GM21390 (cell line): ENCODE measurements around the gene CRIP1.

Experiments used
- ATAC-seq: cut with Tn5 transposase; IDR thresholded peaks from one replicate; pipeline ENCODE4 v1.9.1; 2021; ENCODE audit not compliant: unreplicated experiment

The CRIP1 gene

DNA sequence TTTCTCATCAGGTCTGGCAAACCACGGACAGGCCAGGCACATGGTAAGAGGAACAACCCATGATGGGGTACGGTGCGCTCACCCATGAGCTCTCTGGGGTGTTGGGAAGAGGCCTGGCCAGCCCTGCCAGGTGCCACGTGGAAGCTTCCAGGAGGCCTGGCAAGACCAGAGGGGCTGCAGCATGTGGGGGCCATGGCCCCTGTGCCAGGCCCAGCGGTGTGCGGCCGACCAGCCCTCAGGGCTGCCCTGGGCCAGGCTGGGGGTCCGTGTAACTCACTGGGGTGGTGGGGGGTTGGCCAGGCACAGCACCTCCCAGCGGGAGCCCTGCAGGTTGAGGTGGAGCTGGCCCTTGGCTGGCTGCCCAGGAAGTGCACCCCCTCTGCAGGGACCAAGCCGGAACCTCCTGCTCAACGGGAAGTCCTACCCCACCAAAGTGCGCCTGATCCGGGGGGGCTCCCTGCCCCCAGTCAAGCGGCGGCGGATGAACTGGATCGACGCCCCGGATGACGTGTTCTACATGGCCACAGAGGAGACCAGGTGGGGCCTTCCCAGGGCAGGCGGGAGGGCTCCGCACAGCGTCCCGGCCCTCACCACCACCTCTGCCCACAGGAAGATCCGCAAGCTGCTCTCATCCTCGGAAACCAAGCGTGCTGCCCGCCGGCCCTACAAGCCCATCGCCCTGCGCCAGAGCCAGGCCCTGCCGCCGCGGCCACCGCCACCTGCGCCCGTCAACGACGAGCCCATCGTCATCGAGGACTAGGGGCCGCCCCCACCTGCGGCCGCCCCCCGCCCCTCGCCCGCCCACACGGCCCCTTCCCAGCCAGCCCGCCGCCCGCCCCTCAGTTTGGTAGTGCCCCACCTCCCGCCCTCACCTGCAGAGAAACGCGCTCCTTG is 17.0 kb upstream of the CRIP1 start:
- no peak for ATAC-seq

DNA sequence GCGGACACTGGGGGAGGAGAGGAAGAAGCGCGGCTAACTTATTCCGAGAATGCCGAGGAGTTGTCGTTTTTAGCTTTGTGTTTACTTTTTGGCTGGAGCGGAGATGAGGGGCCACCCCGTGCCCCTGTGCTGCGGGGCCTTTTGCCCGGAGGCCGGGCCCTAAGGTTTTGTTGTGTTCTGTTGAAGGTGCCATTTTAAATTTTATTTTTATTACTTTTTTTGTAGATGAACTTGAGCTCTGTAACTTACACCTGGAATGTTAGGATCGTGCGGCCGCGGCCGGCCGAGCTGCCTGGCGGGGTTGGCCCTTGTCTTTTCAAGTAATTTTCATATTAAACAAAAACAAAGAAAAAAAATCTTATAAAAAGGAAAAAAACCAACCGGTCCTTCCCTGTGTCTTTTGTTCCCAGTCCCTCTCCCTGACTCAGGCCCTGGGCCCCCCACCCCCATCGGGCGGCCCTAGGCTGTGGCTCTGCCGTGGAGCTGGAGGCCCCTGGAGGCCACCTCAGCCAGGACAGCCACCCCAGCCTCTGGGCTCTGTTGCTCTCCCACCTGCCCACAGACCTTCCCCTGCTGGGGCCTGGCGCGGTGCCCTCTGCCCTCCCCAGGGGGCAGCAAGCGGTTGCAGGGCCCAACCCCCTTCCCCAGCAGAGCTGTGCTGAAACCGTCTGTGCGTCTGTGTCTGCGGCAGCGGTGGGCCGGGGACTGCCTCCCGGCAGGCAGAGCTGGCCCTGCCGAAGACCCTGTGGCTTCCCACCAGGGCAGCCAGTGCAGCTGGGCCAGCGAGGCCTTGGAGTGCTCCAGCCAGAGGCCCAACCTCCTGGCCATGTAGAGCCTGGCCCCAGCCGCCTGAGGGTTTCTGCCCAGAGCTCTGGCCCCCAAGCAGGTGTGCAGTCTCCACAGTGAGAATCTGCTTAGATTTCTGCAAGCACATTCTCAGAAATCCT is 16.1 kb upstream of the CRIP1 start:
- no peak for ATAC-seq

DNA sequence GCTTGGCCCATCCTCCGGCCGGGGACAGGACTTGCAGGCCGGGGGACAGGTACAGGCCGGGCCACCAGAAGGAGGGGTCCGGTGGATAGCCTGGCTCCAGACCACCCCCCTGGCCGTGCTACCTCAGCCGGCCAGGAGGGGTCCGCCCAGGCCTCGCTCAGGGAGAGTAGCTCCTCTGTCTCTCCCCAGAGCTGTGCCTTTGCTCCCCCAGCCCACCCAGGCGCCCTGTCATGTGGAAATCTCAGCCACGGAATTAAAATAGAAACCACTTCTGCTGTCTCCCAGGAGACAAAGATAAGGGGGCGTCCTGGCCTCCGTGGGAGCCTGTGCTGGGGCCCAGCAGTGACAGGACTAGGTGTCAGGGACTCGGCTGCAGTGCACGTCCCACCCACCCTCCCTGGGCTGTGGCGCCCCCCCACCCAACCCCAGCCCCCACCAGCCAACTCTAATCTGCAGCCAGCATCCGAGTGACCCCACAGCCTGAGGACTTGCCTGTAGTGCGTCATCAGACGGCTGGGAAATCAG is 15.3 kb upstream of the CRIP1 start:
- no peak for ATAC-seq

DNA sequence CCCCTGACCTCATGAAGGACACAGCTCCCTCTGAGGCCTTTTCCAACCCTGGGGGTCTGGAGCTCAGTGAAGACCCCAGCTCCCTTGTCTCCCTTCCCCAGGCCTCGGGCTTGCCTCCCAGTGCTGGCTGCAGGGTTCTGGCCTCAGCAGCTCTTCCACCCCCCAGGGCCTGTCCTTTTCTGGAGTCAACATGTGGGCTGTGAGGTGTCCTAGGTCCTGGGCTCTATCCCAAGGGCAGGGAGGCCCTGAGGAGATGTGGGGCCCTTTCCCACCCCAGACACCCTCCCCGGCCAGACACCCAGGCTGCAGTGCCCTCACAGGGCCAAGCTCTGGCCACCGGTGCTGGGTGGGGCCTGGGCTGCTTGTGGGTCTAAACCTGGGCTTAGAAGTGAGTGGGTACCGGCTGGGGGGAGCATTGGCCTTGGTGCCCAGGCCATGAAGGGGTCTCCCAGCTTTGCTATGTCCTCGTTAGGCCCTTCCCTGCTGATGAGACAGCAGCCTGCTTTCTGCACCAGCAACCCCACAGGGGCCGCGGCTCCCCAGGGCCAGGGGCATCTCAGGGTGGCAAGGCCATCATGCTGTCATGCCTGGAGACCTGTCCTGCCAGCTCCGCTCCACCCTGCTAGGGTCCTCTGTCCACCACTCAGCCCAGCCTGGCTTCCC is 14.7 kb upstream of the CRIP1 start:
- no peak for ATAC-seq

DNA sequence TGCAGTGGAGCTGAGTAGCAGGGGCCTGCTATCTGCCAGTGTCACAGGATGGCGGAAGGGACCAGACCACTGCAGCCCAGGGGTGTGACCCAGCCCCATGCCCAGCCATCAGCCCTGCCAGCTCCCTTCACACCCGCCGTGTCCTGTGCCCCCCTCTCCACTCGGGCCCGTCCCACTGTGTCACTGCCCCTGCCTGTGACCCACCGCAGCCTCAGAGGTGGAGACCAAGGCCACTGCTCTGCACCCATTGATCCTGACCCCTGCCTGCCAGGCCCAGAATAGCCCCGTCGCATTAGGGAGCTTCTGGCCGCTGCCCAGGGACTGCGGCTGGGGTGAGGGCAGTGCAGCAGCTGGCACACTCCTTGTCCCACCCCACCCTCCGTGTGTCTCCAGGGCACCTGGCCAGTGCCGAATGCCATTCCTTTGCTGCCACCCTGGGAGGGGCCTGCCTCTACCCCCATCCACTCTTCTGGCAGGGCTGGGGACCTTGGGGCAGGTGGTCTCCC is 14.1 kb upstream of the CRIP1 start:
- no peak for ATAC-seq

DNA sequence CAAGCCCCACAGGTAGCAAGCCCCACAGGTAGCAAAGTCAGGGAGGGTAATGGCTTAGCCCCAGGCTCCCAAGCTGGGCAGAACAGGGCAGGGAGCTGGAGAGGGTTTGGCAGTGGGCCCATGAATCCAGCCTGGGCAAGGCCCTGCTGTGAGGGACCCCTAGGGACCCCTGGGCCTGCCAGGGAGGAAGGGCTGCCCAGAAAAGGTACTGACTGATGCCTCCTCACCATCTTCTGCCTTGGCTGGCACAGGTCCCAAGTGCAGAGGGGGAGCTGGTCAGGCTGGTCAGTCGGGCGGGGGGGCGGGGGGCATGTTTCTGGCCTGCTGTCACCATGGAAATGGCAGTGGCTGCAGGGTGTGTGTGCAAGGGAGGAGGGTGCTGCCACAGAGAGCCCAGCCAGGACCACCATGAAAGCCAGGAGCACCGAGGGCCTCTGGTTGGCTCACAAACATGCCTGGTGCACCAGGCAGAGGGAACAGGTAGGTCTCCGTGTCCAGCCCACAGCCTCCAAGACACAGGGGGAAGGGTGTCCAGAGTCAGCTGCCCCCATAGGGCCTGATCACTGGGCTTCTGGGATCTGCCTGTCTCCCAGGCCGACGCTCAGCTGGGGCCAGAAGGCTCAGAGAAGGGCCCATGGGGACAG is 13.5 kb upstream of the CRIP1 start:
- no peak for ATAC-seq

DNA sequence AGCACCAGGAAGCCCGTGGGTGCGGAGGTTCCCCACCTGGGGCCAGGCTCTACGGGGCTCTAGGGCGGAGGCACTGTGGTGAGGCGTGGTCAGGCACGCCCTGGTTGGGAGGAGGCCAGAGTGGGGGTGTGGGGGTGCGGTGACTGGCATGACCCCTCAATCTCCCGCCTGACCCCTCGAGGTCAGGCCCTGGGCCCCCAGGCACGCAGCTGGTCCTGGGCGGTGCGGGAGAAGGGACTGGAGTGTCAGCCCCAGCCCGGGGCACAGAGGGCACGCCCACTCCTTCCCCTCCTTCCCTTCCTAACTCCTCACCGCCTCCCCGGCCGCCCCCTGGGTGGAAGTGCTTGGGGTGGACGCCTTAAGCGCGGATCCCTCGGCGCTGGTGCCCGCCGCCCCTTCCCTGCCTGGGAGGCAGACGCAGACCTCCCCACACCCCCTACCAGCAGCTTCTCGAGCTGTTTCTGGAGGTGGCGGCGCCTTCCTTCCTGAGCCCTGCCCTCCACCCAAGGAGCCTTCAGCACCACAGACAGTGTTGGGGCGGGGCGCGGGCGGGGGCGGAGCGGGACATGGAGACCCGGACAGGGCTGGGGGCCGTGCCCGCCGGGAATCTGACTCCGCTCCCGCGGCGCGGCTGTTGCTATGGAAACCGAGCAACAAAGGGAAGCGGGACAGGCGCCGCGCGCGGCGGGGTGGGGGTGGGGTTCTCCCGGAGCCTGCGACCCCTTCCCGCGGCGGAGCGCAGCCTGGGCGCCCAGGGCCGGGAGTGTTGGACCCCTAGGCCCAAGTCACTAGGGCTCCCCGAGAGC is 12.8 kb upstream of the CRIP1 start:
- no peak for ATAC-seq

DNA sequence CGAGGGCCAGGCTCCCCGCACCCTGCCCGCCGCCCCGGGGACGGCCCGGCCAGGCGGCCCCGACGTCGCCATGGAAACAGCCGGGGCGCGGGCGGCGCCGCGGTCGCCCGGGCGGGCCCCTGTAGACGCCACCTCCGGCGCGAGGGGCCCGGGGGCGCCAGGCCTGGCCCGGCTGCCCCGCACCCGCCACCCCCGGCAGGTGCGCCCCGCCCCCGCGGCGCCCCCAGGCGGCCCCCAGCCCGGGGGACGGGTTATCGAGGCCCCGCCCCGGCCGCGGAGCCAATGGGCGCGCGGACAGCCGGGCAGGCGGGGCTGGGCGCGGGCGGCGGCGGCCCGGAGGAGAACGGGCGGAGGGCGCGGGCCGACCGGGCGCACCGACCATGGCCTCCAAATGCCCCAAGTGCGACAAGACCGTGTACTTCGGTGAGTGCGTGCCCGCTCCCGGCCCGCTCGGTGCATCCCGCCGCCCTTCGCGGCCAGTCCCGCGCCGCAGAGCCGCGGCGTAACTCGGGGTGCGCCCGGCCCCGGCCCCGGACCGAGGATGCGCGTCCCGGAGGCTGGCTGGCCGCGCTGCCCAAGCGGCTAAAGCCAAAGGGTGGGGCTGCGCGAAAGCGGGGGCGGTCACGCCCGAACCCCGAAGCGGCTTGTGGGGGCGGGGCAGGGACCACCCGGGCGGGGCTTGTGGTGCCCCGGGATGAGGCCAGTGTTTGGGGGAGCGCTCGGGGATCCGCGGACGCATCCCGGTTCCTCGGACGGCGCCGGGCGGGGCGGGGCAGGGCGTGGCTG is 12.0 kb upstream of the CRIP1 start, which contains the start of gene CRIP2:
TSS of gene CRIP2 (plus strand) at position 339 of the 786 bp plus-strand sequence. CDS start at position 381, 42 bp downstream.
- no peak for ATAC-seq

DNA sequence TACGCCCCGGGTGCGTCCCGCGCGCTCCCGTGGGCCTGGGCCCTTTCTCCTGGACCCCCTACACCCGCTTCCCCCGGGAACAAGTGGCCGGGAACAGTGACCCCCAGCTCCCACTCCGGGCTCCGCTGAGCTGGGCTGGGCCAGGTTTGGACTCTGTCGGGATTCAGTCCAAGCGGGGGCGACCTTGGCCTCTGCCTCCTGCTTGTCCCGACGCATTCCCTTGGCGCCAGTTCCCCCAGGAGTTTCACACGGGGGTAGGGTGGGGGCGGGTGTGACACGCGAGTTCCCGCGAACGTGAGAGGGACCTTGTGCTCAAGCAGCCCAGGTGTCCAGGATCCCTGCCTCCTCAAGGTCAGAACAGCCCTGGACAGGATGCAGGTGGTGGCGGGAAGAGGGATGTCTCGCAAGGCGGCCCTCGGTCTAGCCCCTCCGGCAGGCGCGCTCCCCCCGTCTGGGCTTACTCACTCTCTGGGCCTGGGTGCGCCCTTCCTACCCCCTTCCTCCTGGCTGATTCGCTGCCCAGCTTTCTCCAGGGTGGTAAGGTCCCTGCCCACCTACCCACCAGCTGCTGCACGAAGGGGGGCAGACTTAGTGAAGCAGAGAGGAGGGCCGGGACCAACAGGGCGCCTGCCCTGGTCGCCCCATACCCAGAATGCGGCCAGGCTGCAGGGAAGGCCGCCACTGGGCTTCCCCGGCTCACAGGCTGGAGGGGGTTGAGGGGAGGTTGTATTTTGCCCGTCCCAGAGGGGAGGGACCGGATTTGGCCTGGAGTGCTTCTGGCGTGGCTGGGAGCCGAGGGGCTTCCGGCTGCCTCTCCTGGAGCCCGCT is 11.2 kb upstream of the CRIP1 start:
- no peak for ATAC-seq

DNA sequence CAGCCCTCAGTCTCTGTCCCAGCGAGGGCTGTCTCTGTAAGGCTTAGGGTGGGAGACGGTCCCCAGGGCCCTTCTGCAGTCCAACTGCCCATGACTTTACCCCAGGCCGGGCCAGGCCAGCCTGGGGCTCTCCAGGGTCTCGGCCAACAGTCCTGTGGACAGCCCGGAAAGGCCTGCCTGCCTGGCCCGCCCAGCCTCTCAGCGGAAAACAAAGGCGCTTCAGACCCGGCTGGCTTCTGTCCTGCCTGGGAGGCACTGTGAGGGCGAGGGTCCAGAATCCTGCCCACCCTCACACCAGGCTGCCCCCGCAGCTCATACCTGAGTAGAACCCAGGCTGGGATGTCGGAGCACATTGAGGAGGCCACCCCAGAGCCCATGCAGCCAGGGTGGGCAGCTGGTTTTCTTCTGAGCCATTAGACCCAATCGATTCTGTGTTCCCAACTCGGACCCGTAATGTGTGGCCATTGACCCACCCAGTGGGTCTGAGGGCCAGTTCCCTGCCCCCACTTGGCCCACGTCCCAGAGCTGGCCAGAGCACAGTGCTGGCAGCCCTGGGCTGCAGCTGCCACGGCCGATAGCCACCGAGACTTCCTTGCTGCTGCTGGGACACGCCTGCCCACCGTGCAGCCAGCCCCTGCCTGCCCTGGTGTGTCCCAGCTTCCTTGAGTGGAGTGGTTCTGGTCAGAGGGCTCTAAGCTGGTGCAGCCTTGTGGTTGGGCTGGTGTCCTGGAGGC is 10.4 kb upstream of the CRIP1 start:
- ATAC-seq: no peak

DNA sequence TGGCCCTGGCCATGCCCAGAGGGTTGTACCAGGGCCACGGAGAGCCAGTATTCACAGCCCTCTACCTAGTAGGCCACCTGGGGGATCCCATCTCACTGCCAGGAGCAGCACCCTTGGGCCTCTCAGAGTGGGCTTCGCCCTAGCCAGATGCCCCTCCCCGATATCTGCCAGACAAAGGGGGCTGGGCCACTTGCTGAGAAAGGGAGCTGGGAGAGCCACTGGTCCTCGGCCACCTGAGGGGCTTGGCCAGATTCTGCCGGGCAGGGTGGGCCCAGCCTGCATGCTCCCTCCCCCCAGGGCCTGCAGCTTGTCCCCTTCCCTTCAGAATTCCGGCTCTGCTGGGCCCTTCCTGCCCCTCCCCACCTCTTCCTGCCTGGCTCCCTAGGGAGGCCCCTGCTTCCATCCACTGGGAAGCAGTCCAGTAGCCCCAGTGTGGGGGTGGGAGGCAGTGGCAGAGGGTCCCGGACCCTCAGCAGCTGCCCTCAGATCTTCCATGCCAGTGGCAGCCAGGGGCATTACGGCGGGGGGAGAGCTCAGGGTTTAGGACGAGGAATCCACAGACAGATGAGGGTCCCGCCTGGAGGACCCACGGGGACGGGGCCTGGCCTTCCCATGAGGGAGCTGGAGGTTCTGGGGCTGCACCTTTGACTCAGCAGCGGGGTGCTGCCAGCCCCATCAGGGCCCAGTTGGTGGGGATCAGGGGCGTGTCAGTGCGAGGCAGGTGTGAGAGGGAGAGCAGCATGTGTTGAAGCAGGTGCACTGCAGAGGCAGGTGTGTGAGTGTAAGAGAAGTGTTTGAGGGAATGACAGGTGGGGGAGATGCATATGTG is 9.6 kb upstream of the CRIP1 start:
- ATAC-seq: no peak

DNA sequence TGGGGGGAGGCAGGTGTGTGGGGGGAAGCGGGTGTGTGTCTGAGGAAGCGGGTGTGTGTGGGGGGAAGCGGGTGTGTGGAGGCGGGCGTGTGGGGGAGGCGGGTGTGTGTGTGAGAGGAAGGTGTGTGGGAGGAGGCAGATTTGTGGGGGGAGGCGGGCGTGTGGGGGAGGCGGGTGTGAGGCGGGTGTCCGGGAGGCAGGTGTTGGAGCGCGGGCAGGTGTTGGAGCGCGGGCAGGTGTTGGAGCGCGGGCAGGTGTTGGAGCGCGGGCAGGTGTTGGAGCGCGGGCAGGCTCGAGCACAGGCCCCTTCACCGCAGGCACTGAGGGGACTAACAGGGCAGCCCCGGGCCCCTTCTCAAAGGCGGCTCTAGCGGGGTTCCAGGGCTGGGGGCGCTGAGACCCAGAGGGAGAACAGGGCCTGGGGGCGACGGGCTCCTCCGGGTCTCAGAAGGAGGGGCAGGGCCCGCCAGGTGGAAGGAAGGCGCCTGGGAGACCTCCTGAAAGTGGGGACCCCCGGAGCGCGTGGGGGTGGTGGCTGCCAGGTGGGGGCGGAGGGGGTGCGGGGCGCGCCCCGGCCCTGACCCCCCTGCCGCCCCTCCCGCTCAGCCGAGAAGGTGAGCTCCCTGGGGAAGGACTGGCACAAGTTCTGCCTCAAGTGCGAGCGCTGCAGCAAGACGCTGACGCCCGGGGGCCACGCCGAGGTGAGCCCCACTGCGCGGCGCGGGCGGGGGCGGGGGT is 8.9 kb upstream of the CRIP1 start:
- ATAC-seq: no peak

DNA sequence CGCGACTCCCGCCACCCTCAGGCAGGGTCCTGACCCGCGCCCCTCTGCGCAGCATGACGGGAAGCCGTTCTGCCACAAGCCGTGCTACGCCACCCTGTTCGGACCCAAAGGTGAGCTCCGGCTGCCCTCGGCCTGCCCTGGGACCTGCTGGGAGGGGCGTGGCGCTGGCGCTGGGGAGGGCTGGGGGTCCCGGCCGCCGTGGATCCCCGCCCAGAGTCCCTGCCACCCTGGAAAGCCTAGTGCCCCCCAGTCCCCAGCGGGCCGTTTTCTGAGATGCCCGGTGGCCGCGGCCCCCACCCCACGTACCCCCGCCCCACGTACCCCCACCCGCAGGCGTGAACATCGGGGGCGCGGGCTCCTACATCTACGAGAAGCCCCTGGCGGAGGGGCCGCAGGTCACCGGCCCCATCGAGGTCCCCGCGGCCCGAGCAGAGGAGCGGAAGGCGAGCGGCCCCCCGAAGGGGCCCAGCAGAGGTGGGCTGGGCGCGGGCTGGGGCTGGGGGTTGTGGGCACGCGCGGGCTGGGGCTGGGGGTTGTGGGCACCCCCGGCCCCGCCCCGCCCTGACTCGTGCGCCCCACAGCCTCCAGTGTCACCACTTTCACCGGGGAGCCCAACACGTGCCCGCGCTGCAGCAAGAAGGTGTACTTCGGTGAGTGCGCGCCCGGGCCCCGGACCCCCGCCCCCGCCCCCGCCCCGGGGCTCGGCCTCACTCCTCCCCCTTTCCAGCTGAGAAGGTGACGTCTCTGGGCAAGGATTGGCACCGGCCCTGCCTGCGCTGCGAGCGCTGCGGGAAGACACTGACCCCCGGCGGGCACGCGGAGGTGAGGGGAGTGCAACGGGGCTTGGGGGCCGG is 8.1 kb upstream of the CRIP1 start:
- no peak for ATAC-seq

DNA sequence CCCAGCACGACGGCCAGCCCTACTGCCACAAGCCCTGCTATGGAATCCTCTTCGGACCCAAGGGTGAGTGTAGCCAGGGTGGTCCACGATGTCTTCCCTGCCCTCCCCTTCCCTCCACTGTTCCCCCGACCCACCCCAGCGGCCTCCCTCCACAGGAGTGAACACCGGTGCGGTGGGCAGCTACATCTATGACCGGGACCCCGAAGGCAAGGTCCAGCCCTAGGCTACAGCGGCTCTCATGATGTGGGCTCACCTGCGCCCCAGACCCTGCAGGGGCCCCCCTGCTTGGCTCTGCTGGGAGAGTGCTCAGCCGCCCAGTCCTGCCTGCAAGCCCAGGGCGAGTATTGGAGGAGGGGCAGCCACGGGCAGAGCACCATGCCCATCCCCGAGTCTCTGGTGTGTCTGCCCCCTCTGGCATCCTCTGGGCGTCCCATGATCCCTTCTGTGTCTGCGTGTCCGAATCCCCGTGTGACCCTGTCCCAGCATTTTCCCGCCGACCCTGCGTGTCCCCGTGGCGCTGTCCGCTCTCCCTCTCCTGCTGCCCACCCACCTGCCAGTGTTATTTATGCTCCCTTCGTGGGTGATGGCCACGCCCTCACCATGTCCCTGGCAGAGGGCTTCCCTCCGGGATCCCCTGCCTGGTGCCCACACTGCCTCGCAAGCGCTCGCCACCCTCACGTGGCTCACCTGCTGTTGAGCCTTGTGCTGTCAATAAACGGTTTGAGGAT is 7.1 kb upstream of the CRIP1 start:
- ATAC-seq: no peak
